ENCODE measurements around the gene PDZD7. TPM values are rescaled to one million over a fixed set of nuclear protein-coding genes. Genes with fewer than 3 reads are reported as not detected.
A peak's percentile ranks its signal among the peaks of the same experiment; 100 is the strongest.

Gene PDZD7
- total RNA-seq, 1 experiment from 2014 or later: 1.8 TPM

GRCh38 chr10:101014966-101015581 lies 15.9 kb downstream of the PDZD7 start:
- Histone ChIP-seq H3K4me3 (ENCODE audit: low read depth in 2 of 2, low read length in 2 of 2) (no peak overlapping the region), H3K27ac (ENCODE audit: low read length) (no peak overlapping the region), H3K36me3 (ENCODE audit: control insufficient read depth, insufficient read depth, low read length) (no peaks in the 10 kb centered on the region), H3K9me3 (ENCODE audit: control insufficient read depth, insufficient read depth, low read depth, low read length) (no peaks in the 10 kb centered on the region), H3K27me3 (ENCODE audit: control insufficient read depth, insufficient read depth, low read length) (no peaks in the 10 kb centered on the region), H3K4me1 (ENCODE audit: control insufficient read depth, insufficient read depth, low read length) (peaks cover 18% of the 10 kb centered on the region)
- TF ChIP-seq SIN3A (IDR thresholded peaks at IDR 0.05; ENCODE audit: borderline replicate concordance, insufficient read depth, low read depth, low read length) (no peak), POLR2AphosphoS5 (IDR thresholded peaks at IDR 0.05; ENCODE audit: low read depth, low read length) (no peak), REST (IDR thresholded peaks at IDR 0.05; ENCODE audit: insufficient read depth in 1 of 2, low read depth in 2 of 2, low read length in 1 of 2) (no peak), CTCF (IDR thresholded peaks at IDR 0.05) (no peak), TCF7L2 (IDR thresholded peaks at IDR 0.05; ENCODE audit: low read depth, low read length) (no peak)
- DNase-seq (ENCODE audit: low read depth, low spot score) (no peak), ATAC-seq (no peak)
- ChIA-PET POLR2A (interaction anchor here (0.6 to 1.0 kb wide), 2 partner anchors 10 to 17 kb away, joined by 3 to 5 read pairs; no protein-coding TSS in a partner anchor), CTCF (interaction anchor here (0.6 to 2.4 kb wide), 15 partner anchors 12 to 136 kb away, joined by 3 to 11 read pairs (median 4); partner anchors contain the start of genes LZTS2, PDZD7 and SFXN3)
- in situ Hi-C loops (cut with HindIII; ENCODE audit: low pct_unique_long_range_greater_than_20kb, low sequenced_read_pairs): no loop called here
- intact Hi-C loops (cut with micrococcal nuclease; ENCODE audit: unreplicated experiment): loop anchor here (1.0 kb wide), 1 partner anchor 21 kb away; no protein-coding TSS in a partner anchor
- BruUV-seq (replicated peaks): no TSS peak

- H3K4me3 ChIP-seq (ENCODE audit: low read depth in 2 of 2, low read length in 2 of 2): no peak overlapping the region
- H3K9me3 ChIP-seq (ENCODE audit: control insufficient read depth, insufficient read depth, low read depth, low read length): no peaks in the 10 kb centered on the region
- intact Hi-C loops (cut with micrococcal nuclease; ENCODE audit: unreplicated experiment): loop anchor here (1.0 kb wide), 1 partner anchor 20 kb away; no protein-coding TSS in a partner anchor
- POLR2A ChIA-PET: interaction anchor here (0.6 to 1.0 kb wide), 2 partner anchors 16 to 17 kb away, joined by 3 to 6 read pairs; partner anchors contain the start of genes PDZD7 and SFXN3
- peaks cover 18% of the 10 kb centered on the region for H3K4me1 ChIP-seq (ENCODE audit: control insufficient read depth, insufficient read depth, low read length)
- no peak for DNase-seq (ENCODE audit: low read depth, low spot score)
- peak; percentile 64 for ATAC-seq
- H3K27ac ChIP-seq (ENCODE audit: low read length): no peak overlapping the region
- BruUV-seq (replicated peaks): no TSS peak
- no peaks in the 10 kb centered on the region for H3K36me3 ChIP-seq (ENCODE audit: control insufficient read depth, insufficient read depth, low read length)
- H3K27me3 ChIP-seq (ENCODE audit: control insufficient read depth, insufficient read depth, low read length): no peaks in the 10 kb centered on the region
- in situ Hi-C loops (cut with HindIII; ENCODE audit: low pct_unique_long_range_greater_than_20kb, low sequenced_read_pairs): no loop called here
- TF ChIP-seq CTCF (IDR thresholded peaks at IDR 0.05) (peak; percentile 98), TCF7L2 (IDR thresholded peaks at IDR 0.05; ENCODE audit: low read depth, low read length) (no peak)
- CTCF ChIA-PET: interaction anchor here (0.6 to 2.4 kb wide), 18 partner anchors 8 to 136 kb away, joined by 3 to 11 read pairs (median 4); partner anchors contain the start of genes LZTS2, PDZD7 and SFXN3
Observed at GRCh38 chr10:101014230-101014884, 16.6 kb downstream of the PDZD7 start.
